ENCODE measurements around the gene ASMTL.

GRCh38 chrX:1389993-1390285, 62.8 kb downstream of the ASMTL start:
- TF ChIP-seq EZH2 (IDR thresholded peaks at IDR 0.05): no peak
- TF ChIP-seq POLR2AphosphoS5 (IDR thresholded peaks at IDR 0.05; ENCODE audit: borderline replicate concordance, low read depth, low read length): no peak

Data from SK-N-MC (cell line).